Measurements from ENCODE around the gene MSRB3.

- TF ChIP-seq CTCF (IDR thresholded peaks at IDR 0.05; ENCODE audit: low read depth, low read length) (no peak), EZH2phosphoT487 (IDR thresholded peaks at IDR 0.05; ENCODE audit: low read depth) (no peak)
Observed at GRCh38 chr12:65403188-65403587, 124.7 kb downstream of the MSRB3 start.
